Activated CD8-positive, alpha-beta memory T cell treated with anti-CD3 and anti-CD28 coated beads, Interleukin-2, amount 50 U/mL, for 1 hour (primary cell): ENCODE measurements around the gene LYPD5.
"Not testable (repeated sequence)": the region's sequence is repeated elsewhere in the genome, so short reads cannot be mapped to it uniquely, and the experiment has no call there.

ENCODE experiments used
- DNase-seq: peaks from one replicate; pipeline ENCODE4 v3.0.0-alpha.2; 2020; ENCODE audit errors: extremely low read depth

LYPD5 gene

GRCh38 chr19:43778651-43779050 lies 23.6 kb downstream of the LYPD5 start:
- no peak for DNase-seq

GRCh38 chr19:43777163-43777695 lies 25.0 kb downstream of the LYPD5 start:
- no peak for DNase-seq

GRCh38 chr19:43776286-43776685 lies 26.0 kb downstream of the LYPD5 start:
- DNase-seq: no peak

GRCh38 chr19:43775299-43775890 lies 26.9 kb downstream of the LYPD5 start:
- DNase-seq: no peak

- not testable (repeated sequence) for DNase-seq
Observed at GRCh38 chr19:43774940-43775258, 27.3 kb downstream of the LYPD5 start.

GRCh38 chr19:43774103-43774939 lies 27.9 kb downstream of the LYPD5 start:
- DNase-seq: no peak

GRCh38 chr19:43773725-43774102 lies 28.5 kb downstream of the LYPD5 start:
- DNase-seq: no peak

GRCh38 chr19:43769256-43769655 lies 33.0 kb downstream of the LYPD5 start:
- no peak for DNase-seq

GRCh38 chr19:43768273-43769050 lies 33.8 kb downstream of the LYPD5 start:
- DNase-seq: no peak

- no peak for DNase-seq
Observed at GRCh38 chr19:43767818-43768217, 34.4 kb downstream of the LYPD5 start.

- no peak for DNase-seq
Observed at GRCh38 chr19:43767316-43767715, 34.9 kb downstream of the LYPD5 start.

- DNase-seq: no peak
Observed at GRCh38 chr19:43766755-43767043, 35.5 kb downstream of the LYPD5 start.

- DNase-seq: no peak
Observed at GRCh38 chr19:43765109-43765876, 37.0 kb downstream of the LYPD5 start.

- not testable (repeated sequence) for DNase-seq
Observed at GRCh38 chr19:43764684-43765083, 37.6 kb downstream of the LYPD5 start.

GRCh38 chr19:43763473-43763939 lies 38.7 kb downstream of the LYPD5 start:
- no peak for DNase-seq

- DNase-seq: no peak
Observed at GRCh38 chr19:43762814-43763213, 39.4 kb downstream of the LYPD5 start.

- no peak for DNase-seq
Observed at GRCh38 chr19:43760941-43761340, 41.3 kb downstream of the LYPD5 start.

- no peak for DNase-seq
Observed at GRCh38 chr19:43759515-43759914, 42.7 kb downstream of the LYPD5 start.

GRCh38 chr19:43755256-43755801 lies 46.9 kb downstream of the LYPD5 start:
- DNase-seq: no peak

GRCh38 chr19:43754503-43755255 lies 47.6 kb downstream of the LYPD5 start, which contains the start of gene SMG9:
Gene SMG9 (minus strand): TSS chr19:43754962. CDS start chr19:43750741, 4,221 bp downstream.
- peak; percentile 95 for DNase-seq

- no peak for DNase-seq
Observed at GRCh38 chr19:43754253-43754502, 48.1 kb downstream of the LYPD5 start.
